NCI-H1048 (cell line): ENCODE measurements around the gene AMOT.

ENCODE experiments used
- DNase-seq: peaks from one replicate; lab custom pipeline; 2025; lab: John Stamatoyannopoulos, UW

AMOT gene

DNA sequence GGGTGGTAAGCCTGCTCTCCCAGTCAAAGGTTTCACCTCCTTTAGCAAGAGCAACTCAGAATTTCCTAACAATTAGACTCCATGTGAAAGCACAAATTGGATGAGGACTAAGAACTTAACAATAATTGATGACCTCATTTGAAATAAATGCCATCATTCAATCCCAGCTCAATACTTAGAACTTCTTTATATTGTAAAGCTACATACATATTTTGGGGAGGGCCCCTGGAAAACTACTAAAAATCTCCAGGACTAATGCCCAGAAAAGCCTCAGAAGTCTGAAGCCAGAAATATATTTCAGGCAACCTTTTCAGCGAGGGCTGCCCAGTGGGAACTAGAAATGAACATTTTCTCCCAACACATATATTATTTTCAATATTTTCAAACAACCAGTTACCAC is 38.1 kb downstream of the AMOT start:
- DNase-seq = no peak

DNA sequence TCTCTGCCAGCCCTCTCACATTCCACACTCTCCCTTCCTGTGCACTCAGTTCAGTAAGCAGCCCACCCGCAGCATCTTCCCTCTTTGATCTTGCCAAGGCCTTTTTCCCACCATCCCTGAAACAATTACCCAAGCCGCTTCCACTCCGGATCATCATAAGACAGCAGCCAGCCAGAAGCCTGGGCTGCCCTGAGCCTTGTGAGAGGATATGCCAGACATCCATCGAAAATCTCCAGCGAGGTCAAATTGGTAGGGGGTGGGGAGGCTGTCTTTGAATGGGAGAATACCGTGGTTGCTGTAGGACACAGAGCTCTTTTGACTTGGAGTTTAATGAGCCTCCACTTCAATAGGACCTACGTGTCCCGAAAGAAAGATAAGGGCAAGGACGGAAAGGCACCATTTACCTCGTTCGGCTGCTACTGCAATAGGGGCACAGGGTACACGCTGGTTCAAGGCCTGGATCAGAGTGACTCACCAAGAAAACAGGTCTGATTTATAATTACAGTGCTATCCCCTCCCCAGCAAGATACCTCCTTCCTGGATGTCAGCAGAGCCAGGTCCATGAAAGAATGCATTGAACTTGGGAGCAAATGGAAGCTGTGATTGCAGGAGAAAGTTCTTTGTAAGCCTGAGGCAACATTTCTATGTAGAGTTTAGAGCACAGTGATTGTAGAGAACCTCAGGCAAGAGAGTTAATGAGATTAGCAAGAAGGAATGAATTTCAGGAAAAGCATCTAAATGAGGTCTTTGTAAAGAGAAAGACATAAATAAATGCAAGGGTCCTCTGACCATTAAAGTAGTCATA is 39.5 kb downstream of the AMOT start:
- no peak for DNase-seq

DNA sequence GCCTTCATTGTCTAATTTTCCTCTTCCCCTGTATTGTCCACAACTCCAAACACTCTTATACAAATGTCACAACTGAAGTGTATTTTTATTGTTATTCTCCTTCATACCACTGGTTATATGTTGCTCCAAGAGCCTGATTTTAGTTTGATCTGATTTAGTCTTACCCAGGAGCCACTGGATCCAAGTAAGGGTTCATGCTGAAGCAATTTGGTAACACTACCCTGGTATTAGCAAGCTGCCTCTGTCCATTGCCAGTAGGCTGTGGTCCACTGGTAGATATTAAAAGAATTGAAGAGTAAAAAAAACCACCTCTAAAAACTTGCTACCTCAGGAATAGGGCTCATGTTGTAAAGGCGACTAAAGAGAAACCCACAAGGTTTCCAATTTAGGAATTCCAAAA is 41.2 kb downstream of the AMOT start:
- no peak for DNase-seq

DNA sequence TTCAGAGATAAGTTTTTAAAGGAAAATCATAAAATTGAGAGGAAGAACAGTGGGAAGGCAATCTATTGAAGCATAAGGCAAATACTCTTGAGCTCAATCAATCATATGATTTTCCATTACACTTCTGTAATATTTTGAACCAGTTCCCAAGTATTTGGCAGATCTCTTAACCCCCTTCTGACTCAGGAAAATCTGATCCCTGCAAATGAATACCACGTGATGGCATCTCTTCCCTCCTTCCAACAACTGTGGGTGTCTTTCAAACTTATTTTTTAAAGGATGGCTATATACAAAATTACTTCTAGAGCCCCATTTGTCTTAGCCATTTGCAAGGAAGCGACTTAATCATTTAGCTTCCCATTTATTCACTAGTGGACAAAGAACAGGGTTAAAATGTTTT is 41.9 kb downstream of the AMOT start:
- no peak for DNase-seq

DNA sequence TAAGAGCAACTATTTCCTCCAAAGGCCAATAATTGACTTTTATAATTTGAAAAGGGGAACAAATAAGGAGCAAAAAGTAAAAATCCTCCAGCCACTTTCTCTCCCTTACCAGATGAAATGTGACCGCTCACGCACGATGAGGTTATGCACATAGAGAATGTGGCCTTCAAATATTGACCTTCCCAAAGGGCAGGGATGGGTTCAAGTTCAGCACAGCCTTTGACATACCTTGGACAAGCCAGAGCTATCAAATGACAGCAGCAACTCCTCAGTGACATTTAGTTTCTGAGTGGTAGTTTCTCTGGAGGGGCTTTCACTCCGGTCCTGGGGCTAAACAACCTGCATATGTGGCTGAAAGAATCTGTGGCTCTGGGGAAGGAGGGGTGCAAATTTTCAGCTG is 50.7 kb downstream of the AMOT start:
- DNase-seq = no peak

DNA sequence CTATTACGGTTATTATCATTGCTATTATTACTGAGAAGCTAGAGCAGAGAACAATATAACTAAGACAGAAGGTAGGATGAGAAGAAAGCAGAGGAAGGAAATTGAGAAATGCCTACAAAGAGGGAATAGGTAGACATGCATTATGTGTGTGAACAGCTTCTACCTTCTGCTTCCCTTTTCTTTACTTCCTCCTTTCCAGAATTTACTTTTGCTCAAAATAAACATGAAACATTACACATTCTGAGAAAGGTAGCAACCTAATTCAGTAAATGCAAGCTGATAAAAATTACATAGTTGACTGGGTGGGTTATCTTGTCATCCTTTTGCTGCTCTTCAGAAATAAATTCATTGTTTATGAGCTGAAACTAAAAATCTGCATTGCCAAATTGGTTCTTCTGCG is 54.6 kb downstream of the AMOT start:
- DNase-seq = no peak

DNA sequence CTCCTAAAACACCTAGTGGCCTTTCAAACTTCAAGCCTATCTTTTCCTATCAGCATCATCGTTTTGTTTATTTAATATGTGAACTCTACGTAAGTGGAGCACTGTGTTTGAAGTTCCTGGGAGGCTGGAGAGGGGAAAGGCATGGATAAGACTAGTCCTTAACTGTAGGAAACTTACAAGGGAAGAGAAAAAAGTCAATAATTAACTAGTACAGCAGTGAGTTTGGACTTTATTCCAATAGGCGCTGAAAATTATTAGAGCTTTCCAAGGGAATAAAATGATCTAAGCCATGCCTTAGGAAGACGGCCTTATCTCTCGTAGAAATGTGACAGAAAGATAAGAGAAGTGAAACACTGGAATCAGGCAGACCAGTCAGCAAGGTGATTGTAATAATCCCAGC is 55.3 kb downstream of the AMOT start:
- no peak for DNase-seq

DNA sequence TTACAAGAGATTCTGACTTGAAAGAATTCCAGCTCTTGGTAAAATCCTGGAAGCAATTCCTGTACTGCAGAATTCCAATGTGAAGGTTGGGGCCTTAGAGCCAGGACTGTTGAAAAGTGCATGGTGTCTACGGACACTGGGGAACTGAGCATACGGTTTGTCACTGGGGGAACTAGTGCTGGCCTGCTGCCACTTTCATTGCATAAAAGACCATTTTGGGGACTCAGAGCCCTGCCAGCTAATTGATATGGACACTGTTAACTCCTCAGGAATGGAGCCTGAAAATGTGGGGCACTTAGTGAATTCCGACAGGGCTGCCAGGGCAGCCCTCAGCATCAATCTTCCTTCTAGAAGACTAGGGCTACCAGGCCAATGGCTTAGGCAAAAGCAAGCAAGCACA is 55.9 kb downstream of the AMOT start:
- no peak for DNase-seq

DNA sequence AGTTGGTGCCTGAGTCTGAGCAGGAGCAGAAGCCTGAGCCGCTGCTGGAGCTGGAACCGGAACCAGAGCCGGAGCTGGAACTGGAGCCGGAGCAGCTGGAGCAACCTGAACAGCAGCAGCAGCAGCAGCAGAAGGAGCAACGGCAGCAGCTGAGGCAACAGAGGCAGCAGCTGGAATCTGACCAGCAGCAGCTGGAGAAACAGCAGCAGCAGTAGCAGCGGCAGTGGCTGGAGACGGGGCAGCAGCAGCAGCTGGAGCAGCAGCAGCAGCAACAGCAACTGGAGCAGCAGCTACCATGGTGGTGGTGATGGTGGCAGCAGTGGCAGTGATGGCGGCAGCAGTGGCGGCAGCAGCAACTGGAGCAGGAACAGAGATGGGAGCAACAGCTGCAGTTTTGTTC is 61.5 kb downstream of the AMOT start:
- no peak for DNase-seq

DNA sequence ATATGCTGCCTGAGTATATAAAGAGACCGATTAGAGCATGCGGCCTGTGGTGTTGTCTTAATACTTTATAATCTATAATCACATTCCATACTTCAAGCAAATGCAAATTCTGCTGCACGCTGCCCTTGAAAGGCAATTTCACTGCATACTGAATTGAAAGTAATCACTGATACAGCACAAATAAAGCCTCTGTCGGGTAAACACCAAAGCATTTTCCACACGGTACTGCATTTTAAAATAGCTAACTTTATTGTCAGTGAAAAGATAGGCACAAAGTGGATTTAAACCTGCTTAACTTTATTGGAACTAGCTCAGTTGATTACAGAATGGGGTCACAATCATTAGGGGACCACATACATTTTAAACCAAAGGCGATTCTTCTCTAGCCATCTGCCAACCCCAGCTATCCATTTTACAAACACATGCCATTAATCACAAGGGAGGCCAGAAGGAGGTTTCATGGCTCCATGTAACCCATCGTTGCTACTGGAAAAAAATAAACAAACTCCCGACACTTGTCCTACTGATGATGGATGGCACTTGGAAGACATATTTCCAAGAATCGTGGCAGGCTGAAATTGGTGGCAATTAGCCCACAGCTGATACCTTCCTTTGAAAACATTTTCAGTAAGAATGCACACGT is 65.9 kb downstream of the AMOT start:
- DNase-seq = peak; percentile 3

DNA sequence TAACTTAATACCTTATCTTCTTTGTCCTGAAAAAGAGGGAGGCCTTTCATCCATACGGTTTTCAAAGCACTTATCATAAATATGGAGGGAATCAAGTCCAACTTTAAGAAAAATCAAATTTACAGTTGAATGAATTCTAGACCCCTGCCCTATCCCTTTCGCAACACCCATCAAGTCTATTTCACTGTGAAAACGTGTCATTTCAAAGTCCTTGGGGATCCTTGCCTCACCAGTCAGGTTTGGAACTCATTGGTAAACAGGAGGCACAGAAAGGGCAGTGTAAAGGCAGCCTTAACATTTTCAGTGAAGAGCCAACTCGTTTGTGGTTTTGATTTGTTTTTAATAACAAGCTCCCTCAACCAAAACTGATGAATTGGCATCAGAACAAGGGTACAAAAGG is 66.5 kb downstream of the AMOT start:
- no peak for DNase-seq

DNA sequence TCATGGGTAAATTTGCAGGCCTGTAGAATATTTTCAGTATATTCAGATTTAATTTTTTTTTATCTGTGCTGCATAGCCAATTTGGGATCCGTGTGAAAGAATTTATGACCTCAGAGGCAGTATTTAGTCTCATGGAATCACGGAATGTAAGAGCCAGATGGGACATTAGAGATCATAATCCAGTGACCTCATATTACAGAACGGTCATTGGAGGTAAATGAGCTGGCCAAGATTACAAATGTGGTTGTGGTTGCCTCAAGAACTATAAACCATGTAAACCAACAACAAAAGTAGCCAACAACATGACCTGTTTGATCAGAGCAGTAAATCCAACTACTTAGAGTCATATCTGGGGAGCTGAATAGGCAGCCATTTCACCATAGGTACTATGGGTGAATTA is 71.6 kb downstream of the AMOT start:
- no peak for DNase-seq

DNA sequence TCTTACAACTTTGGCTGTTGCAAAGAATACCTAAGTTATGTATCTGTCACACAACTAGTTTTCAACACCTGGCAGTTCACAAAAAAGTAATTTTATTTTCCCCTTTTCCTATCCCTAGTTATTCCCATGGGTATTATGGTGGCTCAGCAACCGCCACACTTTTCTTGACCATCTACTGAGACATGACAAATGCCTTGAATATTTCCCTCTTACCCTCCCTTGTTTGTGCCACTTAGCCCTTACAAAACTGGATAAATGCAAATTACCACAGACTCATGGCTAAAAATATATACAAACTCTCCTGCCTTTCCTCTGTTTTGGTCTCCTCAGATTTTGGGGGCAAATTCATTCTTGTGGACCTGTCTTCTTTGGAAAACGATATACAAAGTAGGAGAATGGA is 72.1 kb downstream of the AMOT start:
- no peak for DNase-seq

DNA sequence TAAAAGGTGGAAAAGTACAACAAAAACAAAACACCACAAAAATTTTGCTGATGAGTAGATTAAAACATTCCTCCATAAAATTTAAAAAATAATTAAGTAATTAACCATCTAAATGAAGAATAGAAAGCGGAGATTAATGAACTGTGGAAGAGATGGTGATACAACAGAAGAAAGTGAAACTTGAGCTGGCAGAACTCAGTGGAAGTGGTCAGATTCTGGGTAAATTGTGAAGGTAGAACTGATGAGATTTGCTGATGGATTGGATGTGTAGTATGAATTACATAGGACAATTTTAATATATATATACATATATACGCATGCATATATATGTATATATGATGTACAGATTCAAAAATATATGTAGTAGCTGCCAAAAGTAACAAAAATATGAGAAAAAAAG is 73.9 kb downstream of the AMOT start:
- DNase-seq = no peak

DNA sequence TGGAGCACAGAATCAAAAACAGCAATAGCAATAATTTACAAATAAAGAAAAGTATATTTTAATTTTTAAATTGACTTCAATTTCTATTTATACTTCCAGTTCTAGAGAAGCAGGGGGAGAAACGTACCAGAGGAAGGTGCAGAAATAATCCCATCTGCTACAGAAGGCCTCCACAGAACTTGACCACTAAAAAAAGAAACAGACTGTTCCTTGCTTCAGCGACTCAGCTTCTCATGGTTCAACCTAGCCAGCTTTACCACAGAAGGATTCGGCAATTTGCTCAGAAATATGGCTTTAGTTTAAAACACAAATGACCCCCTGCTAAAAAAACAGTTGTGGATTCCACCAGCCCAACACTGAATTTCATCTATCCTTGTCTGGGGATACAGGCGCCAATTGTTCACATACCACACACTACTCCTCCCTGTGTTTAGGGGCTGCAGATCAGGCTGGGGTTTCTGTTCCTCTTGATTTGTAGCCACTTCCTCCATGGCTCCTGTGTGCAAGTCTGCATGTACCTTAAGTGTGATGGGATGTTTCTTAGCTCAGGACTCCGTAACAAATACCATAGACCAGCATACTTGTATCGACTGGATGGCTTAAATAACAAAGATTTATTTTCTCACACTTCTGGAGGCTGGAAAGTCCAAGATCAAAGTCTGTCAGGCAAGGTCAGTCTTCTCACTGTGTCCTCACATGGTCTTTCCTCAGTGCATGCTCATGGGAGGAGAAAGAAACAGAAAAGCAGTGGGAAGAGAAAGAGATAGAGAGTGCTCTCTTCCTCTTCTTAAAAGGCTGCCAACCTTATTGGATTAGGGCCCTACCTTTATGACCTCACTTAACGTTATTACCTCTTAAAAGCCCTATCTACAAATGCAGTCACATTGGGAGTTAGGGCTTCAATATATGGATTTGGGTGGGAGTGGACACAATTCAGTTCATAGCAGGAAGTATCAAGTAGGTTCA is 79.1 kb downstream of the AMOT start:
- DNase-seq = no peak

DNA sequence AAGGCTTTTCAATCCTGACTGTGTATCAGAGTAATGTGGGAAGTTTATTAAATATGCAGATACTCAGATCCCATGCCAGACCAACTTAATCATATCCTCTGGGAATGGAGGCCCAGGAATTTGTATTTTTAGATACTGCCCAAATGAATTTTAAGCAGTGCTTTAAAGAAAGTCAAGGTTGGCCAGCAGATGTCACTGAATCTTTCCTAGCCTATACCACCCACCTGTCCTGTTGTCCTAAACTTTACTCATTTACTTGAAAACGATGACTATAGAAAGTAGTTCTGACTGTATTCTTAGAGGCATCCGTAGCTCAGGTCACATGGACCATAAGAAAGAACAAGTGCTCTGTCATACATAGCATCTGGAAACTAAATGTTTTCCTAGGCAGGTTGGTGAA is 79.9 kb downstream of the AMOT start:
- DNase-seq = no peak

DNA sequence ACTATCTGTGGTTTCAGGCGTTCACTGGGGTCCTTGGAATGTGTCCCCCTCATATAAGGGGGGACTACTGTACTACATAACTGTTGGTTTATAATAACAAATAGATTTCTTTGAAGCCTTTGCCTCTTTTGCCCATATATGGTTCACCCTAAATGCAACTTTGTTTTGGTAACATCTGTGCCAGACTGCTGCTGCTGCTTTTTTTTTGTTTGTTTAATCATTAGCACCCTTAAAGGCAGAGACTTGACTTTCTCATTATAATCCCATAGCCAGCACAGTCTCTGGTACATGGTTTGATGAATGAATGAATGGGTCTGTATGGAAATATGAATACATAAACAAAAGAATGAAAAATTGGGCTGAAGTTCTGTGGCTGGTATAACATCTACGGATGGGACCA is 80.7 kb downstream of the AMOT start:
- DNase-seq = no peak

DNA sequence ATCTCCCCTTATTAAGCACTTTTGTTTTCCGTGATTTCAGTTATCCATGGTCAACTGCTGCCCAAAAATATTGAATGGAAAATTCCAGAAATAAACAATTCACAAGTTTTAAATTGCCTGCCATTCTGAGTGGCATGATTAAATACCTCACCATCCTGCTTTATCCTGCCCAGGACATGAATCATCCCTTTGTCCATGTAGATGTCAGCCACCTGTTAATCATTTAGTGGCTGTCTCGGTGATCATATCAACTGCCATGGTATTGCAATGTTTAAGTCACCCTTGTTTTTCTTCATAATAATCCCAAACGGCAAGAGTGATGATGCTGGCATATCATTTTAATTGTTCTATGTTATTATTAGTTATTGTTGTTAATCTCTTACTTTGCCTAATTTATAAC is 81.1 kb downstream of the AMOT start:
- no peak for DNase-seq

DNA sequence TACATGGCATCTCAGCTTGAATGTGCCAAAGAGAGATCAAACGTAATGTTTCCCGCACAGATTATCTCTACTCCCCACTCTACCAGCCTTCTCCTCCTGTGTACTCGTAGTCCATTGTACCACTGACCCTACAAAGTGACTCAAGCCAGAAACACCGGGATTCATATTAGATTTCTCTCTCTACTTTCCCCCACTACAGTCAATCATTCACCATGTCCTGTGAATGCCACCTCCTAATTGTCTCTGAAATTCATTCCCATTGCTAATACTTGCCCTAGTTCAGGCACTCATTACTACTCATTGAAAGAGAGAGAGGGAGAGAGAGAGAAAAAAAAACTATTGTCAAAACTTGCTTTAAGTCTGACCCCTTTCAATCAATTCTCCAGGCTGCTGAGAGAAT is 82.7 kb downstream of the AMOT start:
- no peak for DNase-seq

DNA sequence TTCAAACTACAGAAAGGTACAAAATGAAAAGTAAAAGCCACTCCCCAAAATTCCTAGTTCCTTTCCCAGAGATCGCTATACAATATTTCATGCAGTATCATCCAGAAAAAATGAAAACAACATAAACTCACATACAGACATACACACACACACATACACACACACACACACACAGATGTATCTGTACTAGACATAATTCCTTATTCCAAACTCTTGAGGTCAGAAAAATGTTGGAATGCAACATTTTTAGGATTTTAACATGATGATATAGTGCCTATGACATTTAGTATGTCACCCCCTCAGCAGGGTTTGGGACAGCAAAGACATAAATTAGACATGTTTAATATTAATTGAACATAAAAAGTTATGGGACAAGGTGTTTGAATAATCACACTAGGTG is 87.5 kb downstream of the AMOT start:
- no peak for DNase-seq

DNA sequence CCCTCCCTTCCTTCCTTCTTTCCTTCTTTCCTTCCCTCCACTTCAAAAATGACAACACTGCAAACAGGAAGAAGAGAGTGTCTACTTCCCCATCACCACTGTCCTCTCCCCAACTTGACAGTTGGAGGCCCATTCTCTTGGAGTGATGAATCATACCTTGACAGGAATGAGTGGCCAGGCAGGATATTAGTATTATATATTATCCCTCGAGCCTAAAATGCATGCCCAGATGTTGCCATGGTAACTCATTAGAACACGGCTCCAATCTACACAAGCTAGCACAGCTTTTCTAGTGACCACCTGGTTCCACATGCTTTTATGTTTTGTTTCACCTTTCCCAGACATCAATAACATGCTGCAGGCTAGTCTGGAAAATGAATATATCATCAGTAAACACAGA is 89.6 kb downstream of the AMOT start:
- DNase-seq = no peak

DNA sequence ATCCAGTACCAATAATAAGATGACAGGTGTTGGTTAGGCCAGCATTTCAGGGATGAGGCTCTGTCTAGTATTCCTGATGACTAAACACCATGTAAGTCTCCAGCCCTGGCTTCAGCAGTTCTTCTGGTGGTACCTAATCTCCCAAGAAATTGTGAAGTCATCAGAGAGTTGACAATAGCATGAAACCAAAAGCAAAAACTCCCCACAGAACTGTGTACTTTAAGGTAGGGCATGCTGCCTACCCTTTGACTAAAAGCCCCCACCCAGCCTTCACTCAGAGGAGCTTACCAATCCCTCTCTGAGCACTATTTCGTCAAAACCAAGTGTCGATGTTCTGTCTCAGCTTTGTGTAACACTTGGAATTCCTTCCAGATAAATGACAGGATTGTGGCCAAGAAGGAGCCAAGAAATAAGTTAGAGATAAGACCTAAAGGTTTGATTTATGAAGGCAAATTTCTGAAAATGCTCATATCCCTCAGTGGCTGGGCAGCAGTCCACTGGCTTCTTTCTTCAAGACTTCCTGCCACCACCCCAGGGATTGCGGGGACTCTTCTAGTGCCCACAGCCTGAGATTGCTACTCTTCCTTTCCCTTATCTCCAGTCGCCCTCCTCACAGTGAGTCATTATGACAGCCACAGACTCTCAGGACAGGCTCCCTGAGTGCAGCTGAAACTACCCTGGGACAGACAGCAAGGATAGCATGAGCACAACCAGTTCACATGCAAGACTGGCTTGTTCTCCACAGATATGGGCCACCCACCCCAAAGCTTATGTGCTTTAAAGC is 93.6 kb downstream of the AMOT start:
- DNase-seq = no peak
